Activated CD4-positive, CD25-positive, alpha-beta regulatory T cell (primary cell): ENCODE results near the gene ADAMTS1.
"Not testable (repeated sequence)": the region's sequence is repeated elsewhere in the genome, so short reads cannot be mapped to it uniquely, and the experiment has no call there.

Experiments used
- DNase-seq, 4 experiments: peaks; one replicate each; lab custom pipeline; 2025; lab: John Stamatoyannopoulos, UW

ADAMTS1 gene

DNA sequence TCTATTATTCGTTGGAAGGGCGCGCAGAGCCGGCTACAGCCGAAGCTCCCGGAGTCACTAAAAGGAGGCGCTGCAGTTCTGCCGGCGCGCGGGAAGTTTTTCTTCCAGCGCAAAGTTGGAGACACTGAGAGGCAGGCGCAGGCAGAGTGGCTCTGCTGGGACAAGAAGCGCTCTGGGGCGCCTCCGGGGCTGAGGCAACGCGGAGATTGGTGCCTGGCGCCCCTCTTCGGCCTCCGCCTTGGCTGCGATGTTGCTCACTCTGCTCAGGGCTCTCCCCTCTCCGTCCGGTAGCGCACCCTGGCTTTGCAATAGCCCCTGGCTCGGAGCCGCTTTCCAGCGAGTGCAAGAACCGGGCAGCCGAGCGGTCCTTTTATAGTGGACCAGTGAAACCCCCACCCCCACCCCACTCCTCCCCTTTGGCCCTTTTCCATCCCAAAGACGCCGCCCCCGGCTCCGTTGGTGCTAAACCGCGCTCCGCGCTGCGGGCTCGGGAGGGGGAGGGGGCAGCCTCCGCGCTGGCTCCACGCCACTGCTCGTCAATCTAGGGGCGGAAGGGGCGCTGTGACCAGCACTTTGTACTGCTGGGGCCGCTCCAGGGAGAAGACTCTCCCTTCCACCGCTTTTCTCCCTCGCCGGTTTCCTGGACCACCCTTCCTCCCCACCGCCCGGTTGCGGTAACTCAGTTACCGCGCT, at the start of gene ADAMTS1:
Gene ADAMTS1, minus strand, starts transcription at position 344 of the 693 bp plus-strand sequence. CDS start 455 bp downstream, outside the sequence.
- no peak for DNase-seq

DNA sequence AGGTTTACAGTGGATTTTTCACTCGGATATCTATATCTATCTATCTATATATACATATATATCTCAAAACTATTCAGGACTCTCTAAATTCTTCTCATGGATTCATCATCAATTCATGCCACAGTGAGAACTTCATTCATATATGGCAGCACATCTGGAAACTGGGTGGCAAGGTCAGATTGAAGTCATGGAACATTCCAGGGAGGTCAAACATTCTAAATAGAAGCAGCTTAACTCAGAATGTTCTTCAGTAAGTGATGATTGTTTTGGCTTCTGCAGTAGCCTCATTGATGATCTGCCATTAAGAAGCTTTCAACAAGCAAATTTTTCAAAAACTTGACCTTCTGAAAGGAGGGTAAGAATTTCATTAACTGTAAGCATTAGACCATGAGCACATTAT, 46.9 kb upstream of the ADAMTS1 start:
- DNase-seq, result no peak

DNA sequence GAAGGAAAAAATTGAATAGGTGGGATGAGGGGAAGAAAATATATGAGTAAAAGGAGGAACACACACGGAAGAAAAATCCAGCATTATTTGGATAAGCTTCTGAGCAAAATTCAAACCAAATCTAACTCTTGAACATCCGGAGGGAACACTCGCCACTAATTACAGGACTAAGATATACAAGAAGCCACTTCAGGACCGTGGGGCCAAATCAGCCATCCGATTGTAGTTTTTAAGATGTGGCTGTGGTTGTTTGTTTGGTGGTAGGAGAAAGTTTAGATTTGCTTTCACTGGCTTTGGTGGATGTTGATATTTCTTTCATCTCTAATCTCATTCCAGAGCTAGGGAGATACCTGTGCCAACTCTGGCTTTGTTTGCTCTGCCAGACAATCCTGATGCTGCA, 43.7 kb upstream of the ADAMTS1 start:
- no peak for DNase-seq

DNA sequence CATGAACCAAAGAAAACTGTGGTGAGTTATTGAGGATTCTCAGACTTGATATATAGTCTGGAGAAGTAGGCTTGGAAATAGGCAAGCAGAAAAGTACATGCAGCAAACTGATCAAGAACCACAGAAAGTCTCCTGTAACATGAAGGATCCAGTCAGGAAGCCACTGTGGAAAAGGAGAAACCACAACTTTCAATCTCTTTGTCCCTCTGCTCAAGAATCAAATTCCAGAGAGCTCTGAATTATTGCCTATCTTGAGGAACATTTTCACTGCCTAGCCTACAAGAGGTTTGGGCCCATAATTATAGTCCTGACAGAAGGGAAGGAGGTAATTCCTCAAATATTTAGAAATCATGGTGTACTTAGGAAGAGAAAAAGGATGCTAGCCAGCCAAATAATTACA, 43.0 kb upstream of the ADAMTS1 start:
- DNase-seq, result no peak

DNA sequence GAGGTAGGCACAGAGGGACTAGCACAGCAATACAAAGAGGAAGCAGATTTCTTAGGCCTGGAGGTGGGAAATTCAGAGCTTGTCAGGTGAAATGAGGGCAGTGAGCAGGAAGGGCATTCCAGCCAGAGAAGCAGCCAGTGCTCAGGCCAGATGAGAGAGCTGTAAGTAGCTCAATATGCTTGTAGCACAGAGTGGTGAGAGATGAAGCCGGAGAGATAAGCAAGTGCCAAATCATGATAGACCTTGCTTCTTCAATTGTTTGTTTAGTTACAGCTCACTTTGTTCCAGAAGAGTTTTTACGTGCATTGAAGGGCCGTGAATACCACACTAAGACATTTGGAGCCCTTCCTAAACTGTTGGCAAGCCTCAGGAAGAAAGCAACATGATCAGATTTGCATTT, 42.0 kb upstream of the ADAMTS1 start:
- no peak for DNase-seq

DNA sequence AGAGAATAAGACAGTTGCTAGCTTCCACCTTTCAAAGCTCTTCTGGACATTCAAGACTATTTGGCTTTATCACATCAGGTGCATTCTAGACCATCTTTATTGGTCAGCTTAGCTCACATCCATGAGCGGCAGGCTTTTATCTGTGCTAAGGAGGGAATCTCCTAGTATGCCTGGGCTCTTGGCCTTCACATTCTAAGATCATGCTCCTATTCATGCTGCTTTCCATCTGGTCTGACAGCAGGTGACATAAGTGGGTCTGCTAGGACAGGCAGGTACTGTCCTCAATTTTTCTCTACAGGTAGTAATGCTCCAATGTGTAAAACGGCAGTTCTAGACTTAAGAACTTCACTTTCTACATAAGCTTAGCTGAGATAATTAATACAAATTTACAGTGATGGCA, 39.2 kb upstream of the ADAMTS1 start:
- no peak for DNase-seq

DNA sequence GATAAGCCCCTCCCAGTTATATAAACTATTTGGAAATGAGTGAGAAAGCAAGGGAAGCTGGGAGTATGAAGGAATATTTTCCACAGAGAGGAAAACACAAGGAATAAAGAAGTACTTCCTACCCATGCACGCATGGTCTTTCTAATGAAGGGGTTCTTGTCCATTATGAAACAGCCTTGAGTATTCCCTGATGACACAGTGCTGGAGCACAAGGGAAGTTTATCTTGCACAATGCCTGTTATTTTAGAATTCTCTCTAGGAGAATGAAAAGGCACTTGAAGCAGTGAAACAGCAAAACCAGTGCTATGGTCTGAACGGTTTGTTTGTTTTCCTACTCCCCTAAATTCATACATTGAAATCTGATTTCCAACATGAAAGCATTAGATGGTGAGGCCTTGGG, 38.6 kb upstream of the ADAMTS1 start:
- DNase-seq, result no peak

DNA sequence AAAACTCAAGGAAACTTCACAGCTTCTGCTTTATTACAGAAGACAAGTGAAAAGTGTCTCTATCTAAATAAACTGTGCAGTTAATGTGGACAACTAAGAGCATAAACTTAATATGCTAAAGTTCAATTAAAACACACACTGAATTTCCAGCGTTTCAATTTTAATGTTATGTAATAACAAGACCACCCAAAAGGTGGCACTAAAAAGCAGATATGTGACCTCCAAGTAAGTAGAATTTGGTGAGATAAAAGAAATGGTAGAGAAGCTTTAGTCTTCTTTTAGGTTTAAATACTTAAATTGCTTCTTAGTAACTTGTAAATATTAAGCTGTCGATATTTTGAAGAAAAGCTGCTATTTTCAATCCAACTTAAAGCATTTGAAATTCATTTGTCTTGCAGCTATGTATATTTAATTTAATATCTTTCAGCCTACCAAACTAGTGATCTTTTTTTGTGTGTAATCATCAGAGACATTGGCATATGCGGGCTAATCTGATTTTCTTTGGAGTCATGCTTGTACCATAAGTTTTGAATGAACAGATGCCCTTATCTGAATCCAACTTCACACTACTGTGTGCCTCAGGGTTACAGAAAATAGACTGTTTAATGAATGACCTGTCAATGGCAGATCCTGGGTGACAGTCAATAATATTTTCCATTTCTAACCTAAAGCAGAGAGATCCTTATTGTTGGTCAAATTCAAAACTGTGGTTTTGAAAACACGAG, 36.5 kb upstream of the ADAMTS1 start:
- no peak for DNase-seq

DNA sequence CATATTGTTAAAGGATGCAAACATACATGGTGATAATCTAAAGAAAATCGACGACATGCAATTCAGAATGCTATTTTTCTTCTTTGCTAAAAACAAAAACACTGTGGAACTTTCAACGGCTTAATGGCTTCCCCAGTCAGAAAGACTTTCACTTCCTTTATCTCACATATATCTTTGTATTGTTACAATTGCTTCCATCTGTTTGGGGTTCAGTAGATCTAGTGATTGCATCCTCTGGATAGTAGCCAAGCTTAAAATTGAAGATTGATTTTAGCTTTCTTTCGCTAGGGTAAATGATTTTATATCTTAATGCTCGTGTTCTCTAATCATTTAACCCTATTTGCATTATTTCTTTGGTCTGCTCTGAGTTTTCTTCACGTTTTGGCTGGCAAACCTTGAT, 31.8 kb upstream of the ADAMTS1 start:
- DNase-seq, result no peak

DNA sequence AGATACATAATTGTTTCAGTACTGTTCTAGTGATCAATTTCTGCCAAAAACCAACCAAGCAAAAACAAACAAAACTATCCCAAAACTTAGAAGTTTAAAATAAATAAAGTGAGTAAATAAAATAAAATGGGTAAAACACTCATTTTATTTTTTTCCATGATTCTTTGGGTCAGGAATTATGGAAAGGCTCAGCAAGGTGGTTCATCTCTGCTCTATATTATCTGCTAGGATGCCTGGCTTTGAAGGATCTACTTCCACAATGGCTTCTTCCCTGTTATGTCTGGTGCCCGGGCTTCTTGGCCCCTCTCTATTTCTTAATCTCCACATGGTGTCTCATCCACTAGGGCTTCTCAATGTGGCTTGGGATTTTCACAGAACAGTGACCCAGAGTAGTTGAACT, 29.1 kb upstream of the ADAMTS1 start:
- no peak for DNase-seq

DNA sequence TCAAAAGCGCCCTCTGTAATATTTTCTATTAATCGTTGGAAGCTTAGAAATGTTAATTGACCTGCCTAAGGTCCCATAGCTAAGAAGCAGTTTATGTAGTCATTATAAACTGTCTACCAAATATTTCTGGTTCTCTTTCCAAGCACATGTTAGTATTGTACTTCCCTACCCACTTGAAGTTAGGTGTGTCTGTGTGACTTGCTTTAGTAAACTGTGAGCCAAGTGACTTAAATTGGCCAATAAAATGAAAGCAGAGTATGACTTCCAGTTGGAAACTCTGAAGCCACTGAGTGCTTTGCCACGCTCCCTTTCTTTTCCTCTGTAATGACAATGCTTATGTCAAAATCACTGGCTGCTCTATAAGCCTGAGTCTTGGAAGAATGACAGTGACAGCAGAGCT, 20.6 kb upstream of the ADAMTS1 start:
- DNase-seq, result no peak

DNA sequence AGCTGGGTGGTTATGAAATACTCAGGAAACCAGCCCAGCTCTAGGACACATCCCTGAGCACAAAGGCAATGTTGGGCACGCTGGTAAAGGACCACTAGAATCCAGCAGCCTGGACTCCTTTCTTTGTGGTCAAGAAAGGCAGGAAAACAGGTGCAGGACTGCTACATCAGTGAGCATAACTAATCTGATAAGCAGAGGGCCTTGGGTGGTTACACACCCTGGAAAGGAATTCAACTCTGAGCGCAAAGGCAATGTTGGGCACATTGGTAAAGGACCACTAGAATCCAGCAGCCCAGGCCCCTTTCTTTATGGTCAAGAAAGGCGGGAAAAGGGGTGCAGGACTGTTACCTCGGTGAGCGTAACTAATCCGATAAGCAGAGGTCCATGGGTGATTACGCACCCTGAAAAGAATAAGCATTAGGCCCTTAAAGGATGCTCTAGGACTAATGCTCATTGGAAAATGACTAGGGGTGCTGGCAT, 11.7 kb upstream of the ADAMTS1 start:
- not testable (repeated sequence) for DNase-seq

DNA sequence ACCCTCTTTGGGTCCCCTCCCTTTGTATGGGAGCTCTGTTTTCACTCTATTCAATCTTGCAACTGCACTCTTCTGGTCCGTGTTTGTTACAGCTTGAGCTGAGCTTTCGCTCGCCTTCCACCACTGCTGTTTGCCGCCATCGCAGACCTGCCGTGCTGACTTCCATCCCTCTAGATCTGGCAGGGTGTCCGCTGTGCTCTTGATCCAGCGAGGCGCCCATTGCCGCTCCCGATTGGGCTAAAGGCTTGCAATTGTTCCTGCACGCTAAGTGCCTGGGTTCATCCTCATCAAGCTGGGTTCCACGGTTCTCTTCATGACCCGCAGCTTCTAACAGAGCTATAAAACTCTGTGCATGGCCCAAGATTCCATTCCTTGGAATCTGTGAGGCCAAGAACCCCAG, 9.5 kb upstream of the ADAMTS1 start:
- DNase-seq, result not testable (repeated sequence)

DNA sequence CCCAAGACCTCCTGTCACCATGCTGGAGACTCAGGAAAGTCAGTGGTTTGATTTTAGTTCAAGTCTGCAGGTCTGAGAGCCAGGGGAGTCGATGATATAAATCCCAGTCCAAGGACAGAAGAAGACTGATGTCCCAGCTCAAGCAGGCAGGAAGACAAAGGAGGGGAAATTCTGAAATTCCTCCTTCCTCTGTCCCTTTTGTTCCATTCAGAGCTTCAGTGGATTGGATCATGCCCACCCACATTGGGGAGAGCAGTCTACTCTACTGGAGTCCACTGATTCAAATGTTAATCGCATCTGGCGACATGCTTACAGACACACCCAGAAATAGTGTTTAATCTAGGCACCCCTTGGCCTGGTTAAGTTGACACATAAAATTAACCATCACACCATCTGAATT, 7.2 kb upstream of the ADAMTS1 start:
- DNase-seq, result no peak

DNA sequence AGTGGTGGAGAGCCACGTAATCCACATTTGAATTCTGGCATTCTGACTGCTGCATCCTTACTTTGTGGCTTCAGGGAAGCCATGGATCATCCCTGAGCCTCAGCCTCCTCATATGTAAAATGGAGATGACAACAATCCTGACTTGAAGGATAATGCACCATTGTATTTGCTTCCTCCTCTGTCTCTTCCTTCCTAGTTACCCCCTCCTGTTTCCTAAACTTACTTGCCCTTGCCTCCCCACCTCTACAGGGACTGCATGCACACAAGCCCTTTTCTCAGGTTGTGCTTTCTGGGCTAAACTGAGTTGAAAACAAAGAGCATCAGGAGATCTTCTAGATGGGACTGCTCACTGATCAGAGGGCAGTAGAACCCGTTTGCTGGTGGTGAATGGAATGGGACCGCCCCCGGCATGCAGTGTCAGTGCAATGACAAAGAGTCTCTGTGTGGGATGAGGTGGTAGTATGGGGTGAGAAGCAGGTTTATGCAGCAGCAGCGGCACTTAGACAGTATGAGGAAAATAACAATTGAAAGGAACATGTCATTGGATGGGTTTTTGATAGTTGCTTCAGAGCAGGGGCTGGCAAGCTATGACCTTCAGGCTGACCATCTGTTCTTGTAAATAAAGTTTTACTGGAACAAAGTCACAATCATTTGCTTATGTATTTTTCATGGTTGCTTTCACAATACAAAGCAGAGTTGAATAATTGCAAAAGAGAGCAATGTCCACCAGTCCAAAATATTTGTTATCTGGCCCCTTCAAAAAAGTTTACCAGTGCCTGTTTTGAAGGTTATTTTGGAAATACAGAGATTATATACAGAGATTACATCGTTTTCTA, 6.1 kb upstream of the ADAMTS1 start:
- DNase-seq, result no peak

DNA sequence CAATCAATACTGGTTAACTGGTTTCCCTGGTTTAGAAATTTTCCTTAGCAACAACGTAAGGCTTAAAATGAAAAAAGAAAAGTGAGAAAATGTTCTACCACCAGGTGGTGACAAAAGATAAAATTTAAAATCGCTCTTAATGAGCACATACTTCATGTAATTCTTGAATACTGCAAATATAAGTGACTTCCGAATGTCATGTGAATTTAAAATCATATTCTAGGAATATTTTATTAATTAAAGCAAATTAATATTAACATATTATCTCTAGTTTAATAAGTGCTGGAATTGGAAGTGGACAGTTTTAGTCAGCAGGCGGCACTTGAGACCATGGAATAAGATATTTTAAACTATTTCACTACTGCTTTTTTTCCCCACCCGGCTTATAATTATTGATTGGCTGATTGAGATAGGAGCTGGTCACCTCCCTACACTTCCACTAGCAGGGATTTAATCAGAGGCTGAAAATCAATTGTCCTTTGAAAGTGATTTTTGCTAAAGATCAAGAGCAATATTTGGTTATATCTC, 5.0 kb upstream of the ADAMTS1 start:
- DNase-seq, result no peak

DNA sequence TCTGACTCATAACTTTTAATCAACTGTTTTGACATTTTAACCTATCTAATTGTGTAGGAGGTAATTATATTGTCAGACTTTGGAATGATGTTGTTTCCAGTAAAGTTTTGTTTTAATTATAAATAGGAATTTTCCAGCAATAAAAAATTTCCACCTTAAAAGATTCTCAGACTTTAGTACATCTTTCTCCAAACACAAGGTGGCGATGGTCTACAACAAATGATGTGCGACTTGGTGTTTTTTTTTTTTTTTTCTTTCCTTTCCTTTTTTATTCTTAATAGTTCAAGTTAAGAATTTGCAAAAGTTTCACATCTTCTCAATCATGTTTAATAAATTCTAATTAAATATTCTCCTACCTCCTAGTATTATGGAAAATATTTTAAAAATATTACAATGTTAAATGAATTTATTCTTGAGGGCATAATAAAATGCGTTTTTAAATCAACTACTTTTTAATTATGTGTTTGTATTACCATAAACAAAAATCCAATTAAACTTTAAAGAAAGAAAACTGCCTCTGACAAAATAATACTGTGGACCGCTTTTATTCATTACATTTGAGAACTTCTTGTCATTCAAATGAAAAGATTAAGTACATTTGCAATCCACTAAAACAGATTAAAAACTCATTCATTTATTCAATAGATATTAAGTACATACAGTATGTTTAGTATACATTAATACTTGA, 4.4 kb upstream of the ADAMTS1 start:
- DNase-seq, result no peak

DNA sequence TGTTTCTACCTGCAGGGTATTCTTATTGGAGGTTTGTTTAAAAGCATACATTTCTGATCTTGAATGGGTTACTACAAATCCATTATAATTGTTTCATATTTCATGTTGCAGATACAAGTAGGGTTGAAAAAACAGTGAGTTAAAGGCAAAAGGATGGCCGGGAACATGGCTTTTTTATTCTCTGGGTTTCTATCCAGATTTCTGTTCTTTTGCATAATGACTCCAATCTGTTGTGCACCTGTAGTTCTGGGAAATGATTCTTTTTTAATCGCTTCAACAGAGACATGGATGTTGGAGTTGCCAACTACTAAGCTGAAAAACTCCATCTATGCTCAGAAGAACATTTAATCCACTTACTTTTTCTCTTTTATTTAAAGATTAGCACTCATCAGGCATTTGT, 2.7 kb upstream of the ADAMTS1 start:
- no peak for DNase-seq

DNA sequence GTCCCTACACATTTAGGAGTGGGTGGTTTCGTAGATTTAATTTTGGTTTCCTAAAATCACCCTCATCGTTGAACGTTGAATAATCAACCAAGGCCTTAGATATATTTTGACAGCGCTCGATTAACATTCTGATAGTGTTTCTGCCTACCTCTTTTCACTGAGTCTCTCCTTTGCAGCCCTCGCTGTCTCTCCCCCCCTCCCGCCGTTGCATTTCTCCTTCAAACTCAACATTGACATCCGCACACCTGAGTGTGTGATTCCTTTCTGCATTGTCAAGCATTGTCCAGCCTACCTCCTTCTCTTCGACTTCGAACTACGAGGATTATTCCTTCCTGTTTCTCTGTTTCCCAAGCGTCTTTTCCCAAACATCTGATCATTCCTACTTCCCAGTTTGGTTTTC, 1.8 kb upstream of the ADAMTS1 start:
- DNase-seq, result no peak

DNA sequence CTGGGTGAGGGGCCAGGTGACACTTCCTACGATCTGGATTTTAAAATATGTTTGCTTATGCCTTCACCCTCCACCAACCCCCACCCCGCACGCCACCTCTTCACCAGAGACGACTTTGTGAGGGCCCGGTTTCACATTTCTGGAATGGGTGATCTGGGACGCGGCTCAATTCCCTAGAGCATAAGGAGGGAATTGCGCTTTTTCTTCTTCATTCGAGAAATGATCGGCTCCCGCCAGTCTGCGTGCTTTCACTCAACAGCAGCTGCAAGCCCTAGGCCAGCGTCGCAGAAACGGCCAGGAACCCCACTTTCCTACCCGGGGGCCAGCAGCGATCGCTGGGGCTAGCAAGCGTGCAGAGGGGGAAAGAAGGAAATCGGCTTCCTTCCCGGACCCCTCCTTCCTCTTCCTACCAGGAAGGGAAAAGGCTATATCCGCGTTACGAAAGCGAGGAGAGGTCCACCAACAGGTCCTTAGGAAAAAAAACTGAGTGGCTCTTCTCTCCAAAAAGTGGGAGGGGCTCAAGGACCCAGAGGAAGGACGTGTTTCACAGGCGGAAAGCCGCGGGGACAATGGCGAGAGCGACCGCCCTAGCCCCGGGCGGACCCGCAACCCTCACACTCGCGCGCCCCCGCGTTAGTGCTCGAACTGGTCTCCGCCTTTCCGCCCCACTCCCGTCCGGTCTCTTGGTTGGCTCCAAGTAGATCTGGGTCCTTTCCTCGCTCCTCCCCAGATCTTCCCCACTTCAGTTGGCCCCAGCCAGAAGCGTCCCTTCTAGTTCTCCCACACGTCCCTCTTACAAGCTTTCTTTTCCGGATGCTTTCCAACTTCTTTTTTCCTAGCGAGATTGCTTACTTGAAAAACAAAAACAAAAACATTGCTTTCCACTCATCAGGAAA, 1.1 kb upstream of the ADAMTS1 start:
- DNase-seq, result no peak

DNA sequence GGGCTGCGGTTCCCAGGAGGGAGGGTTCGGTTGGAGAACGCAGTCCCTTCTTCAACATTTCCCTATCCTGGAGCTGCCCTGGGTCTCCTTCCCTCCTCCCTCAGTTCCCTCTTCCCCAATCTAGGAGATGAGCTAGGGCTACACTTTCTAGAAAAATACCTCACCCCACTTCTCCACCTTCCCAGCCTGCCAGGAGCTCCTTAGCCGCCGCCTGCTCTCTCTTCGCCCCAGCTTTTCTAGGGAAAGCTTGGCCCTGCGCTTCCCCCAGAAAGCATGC, 488 bp upstream of the ADAMTS1 start:
- DNase-seq, result no peak
